Measurements from ENCODE around the gene FRS3. TPM values are rescaled to one million over a fixed set of nuclear protein-coding genes. Genes with fewer than 3 reads are reported as not detected.

The FRS3 gene
- total and polyA plus RNA-seq, 8 donors = 0.29 to 22.2 (median 3.6) TPM

DNA sequence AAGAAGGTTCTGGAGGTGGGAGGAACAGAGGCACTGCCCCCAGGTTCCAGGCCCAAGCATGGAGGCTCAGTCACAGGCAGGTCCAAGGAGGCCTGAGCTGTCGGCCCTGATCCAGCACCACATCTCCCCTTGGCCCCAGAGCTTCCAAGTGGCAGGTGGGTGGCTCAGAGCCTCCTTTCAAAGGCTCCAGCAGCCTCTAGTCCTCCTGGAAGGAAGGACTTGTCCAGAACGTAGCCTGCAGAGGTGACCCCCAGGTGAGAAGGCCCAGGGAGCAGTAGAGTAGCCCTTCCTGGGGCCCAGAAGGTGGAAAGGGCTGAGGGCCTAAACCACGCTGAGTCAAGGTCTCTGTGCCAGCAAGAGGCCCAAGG, 52.0 kb downstream of the FRS3 start:
- no peak overlapping the region for H3K4me3 ChIP-seq

DNA sequence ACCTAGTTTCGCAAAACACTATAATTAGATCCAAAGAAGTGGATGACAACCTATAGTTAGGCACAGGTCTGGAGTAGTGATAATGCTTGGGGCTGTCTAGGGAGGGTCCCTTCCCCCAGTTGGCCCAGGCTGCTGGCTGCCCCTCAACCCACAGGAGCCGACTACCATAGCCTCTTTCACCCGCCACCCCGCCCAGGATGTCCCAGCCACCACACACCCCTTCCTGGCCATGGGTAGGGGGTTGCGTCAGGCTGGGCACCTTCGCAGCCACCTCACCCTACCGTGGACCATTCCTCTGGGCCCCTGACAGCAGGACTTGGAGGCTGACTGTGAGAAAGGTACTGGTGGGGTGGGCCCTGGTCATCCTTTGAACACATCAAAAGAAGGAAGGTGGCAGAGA, 52.8 kb downstream of the FRS3 start:
- H3K27ac ChIP-seq = no peak overlapping the region
- peaks cover 40 to 98% (median 73%) of the 10 kb centered on the region in 4 donors for H3K4me1 ChIP-seq
- no peaks in the 10 kb centered on the region for H3K27me3 ChIP-seq
- 73 to 85% (median 74%) methylated on average over 7 of the region's 7 CpGs for WGBS, 5 donors
- peaks cover 0 to 4% (median 0%) of the 10 kb centered on the region in 4 donors for H3K36me3 ChIP-seq
- DNase-seq = no peak
- TF ChIP-seq POLR2A (IDR thresholded peaks at IDR 0.05) = no peak
- TF ChIP-seq EP300 (IDR thresholded peaks at IDR 0.05) = no peak
- H3K9me3 ChIP-seq = no peaks in the 10 kb centered on the region
- intact Hi-C loops (cut with DNase I; ENCODE audit: low total_unique reads) = no loop called here
- no peak overlapping the region for H3K4me3 ChIP-seq

More for the DNA sequence above, 52.0 kb downstream of the FRS3 start:
- Histone ChIP-seq H3K36me3 (peaks cover 0 to 4% (median 0%) of the 10 kb centered on the region in 4 donors), H3K27ac (peak overlapping the region in 4 of 5 donors; percentile 26 to 57 (median 36)), H3K9me3 (no peaks in the 10 kb centered on the region), H3K4me1 (peaks cover 39 to 98% (median 76%) of the 10 kb centered on the region in 4 donors), H3K27me3 (no peaks in the 10 kb centered on the region)
- intact Hi-C loops (cut with DNase I; ENCODE audit: low total_unique reads) = no loop called here
- WGBS, 5 donors = 58 to 91% (median 89%) methylated on average over 3 of the region's 3 CpGs
- DNase-seq = no peak
- TF ChIP-seq POLR2AphosphoS5 (IDR thresholded peaks at IDR 0.05) (no peak), EP300 (IDR thresholded peaks at IDR 0.05) (no peak), POLR2A (IDR thresholded peaks at IDR 0.05) (no peak)
- TF ChIP-seq, protein P1, sequence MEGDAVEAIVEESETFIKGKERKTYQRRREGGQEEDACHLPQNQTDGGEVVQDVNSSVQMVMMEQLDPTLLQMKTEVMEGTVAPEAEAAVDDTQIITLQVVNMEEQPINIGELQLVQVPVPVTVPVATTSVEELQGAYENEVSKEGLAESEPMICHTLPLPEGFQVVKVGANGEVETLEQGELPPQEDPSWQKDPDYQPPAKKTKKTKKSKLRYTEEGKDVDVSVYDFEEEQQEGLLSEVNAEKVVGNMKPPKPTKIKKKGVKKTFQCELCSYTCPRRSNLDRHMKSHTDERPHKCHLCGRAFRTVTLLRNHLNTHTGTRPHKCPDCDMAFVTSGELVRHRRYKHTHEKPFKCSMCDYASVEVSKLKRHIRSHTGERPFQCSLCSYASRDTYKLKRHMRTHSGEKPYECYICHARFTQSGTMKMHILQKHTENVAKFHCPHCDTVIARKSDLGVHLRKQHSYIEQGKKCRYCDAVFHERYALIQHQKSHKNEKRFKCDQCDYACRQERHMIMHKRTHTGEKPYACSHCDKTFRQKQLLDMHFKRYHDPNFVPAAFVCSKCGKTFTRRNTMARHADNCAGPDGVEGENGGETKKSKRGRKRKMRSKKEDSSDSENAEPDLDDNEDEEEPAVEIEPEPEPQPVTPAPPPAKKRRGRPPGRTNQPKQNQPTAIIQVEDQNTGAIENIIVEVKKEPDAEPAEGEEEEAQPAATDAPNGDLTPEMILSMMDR (IDR thresholded peaks at IDR 0.05) = no peak

DNA sequence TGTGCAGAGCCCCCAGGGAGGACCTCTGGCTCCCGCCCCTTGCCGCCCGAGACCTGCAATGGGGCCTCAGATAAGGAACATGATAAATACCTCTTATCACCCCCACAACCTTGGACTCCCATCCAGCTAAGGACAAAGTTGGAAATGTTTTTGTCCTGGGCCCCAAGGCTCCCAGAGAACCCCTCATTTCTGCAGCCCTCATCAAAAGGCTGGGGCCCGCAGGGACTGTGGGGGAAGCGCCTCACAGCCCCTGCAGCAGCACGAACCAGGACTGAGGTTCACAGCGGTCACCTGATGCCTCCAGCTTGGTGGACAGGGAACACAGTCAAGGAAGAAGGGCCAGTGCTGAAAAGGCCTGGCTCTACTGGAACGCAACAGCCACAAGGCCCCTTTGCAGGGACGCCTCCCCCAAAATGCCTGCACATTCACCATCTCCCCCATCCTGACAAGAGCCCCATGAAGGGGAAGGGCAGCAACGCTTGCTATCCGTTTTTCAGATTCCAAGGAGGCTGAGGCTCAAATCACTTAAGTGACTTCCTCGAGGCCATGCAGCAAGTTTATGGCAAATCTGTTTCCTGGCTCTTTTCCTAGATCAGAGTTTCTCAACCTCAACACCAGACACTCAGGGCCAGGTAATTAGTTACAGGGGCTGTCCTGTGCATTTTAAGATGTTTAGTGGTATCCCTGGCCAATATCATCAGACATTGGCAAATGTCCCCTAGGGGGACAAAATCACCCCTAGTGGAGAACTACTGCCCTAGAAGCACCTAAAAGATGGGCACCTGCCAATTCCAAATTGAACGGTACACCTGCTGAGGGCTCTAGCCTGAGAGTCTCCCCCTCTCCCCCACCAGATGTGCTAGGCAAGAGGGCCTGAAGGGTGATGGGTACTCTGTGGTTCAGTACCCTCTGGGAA, 54.9 kb downstream of the FRS3 start:
- H3K4me1 ChIP-seq = peaks cover 26 to 96% (median 58%) of the 10 kb centered on the region in 4 donors
- H3K9me3 ChIP-seq = no peaks in the 10 kb centered on the region
- TF ChIP-seq, protein P1 (IDR thresholded peaks at IDR 0.05) = no peak
- TF ChIP-seq EP300 (IDR thresholded peaks at IDR 0.05) = no peak
- TF ChIP-seq POLR2AphosphoS5 (IDR thresholded peaks at IDR 0.05) = no peak
- TF ChIP-seq POLR2A (IDR thresholded peaks at IDR 0.05) = no peak
- intact Hi-C loops (cut with DNase I; ENCODE audit: low total_unique reads) = no loop called here
- H3K27me3 ChIP-seq = no peaks in the 10 kb centered on the region
- DNase-seq = no peak
- H3K4me3 ChIP-seq = no peak overlapping the region
- H3K27ac ChIP-seq = peak overlapping the region in 4 of 5 donors; percentile 37 to 80 (median 68)
- H3K36me3 ChIP-seq = peaks cover 0 to 4% (median 0%) of the 10 kb centered on the region in 4 donors
- WGBS, 5 donors = 60 to 76% (median 64%) methylated on average over 13 of the region's 13 CpGs

DNA sequence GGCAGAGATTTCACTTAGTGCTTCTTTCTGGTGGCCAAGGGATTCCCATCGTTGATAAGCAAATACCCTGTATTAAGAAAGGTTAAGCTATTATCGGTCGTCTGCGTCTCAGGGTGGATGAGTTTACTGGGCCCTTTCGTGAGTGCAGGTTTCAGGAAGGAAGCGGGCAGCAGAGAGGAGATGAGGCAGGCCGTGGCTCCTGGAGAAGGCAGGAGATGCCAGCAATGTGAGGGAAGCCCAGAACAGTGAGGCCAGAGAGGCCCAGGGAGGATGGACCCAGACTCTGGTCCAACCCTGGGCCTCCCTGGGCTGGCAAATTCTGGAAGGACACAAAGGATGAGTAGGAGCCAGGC, 55.5 kb downstream of the FRS3 start:
- H3K36me3 ChIP-seq = peaks cover 0 to 4% (median 0%) of the 10 kb centered on the region in 4 donors
- DNase-seq = no peak
- H3K4me3 ChIP-seq = peak overlapping the region in 1 of 4 donors; percentile 32
- H3K27me3 ChIP-seq = no peaks in the 10 kb centered on the region
- peak overlapping the region in 4 of 5 donors; percentile 37 to 80 (median 68) for H3K27ac ChIP-seq
- WGBS, 5 donors = 57 to 76% (median 68%) methylated on average over 7 of the region's 7 CpGs
- intact Hi-C loops (cut with DNase I; ENCODE audit: low total_unique reads) = no loop called here
- no peaks in the 10 kb centered on the region for H3K9me3 ChIP-seq
- TF ChIP-seq POLR2A (IDR thresholded peaks at IDR 0.05) = no peak
- TF ChIP-seq EP300 (IDR thresholded peaks at IDR 0.05) = no peak
- no peak for TF ChIP-seq POLR2AphosphoS5 (IDR thresholded peaks at IDR 0.05)
- TF ChIP-seq, protein P1 (IDR thresholded peaks at IDR 0.05) = no peak
- peaks cover 24 to 96% (median 53%) of the 10 kb centered on the region in 4 donors for H3K4me1 ChIP-seq
